ENCODE results near the gene NAT14.
"Not testable (repeated sequence)": the region's sequence is repeated elsewhere in the genome, so short reads cannot be mapped to it uniquely, and the experiment has no call there.

The NAT14 gene

DNA sequence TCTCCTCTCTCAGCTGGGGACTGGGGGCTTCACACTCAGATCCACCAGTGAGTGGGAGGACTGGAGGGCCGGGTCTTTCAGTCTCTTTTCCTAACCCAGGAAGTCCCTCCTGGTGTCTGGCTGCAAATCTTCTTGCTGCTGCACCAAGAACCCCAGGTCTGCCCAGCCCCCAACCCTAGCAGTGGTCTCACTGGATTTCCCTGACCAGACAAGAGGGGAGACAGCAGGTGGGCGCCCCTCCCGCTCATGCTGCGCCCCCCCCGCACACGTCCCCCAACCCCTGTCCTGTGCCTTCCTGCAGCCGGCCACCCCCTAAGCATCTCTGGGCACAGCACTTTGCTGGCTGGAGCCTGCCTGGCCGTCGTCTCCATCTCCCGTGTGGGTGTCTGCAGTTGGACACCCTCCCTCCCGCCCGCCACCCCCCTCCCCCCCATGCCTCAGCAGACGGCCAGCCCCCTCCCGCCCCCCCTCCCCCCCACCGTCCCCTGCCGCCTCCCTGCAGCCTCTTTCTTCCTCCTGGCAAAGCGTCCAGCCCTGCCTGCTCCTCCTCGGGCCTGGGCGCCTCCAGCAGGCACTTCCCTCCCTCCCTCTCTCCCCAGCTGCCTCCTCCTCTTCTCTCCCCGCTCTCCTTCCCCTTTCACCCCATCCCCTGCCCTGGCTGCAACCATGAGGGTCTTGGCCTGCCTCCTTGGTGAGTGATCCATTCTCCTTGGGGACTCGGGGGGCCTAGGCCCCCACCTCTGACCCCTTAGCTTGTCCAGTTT, 3.1 kb downstream of the NAT14 start, which contains the start of gene SSC5D:
Gene SSC5D, plus strand, starts transcription at position 513 of the 764 bp plus-strand sequence. Its CDS starts 154 bp downstream, at position 667.
- no peak for DNase-seq

DNA sequence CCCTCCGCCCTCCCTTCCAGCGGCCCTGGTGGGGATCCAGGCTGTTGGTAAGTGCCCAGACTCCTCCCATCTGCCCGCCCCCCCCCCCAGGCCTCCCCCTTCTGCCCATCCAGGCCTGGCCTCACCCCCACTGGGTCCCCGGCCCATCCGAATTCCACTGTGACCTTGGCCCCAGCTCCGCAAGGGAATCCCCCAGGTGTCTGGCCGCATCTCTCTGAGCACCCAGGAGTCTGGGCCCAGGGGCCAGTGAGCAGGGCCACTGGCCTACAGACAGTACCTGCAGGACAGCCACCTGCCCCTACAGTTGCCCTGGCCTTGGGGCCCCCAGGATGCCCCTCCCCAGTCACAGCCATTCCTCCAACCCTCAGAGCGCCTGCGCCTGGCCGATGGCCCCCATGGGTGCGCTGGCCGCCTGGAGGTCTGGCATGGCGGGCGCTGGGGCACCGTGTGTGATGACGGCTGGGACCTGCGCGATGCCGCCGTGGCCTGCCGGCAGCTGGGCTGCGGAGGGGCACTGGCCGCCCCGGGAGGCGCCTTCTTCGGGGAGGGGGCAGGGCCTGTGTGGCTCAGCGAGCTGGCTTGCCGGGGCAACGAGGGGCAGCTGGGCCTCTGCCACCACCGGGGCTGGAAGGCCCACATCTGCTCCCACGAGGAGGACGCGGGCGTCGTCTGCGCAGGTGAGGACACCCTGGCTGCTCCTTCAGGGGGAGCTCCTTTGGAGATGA, 4.2 kb downstream of the NAT14 start:
- DNase-seq = no peak

DNA sequence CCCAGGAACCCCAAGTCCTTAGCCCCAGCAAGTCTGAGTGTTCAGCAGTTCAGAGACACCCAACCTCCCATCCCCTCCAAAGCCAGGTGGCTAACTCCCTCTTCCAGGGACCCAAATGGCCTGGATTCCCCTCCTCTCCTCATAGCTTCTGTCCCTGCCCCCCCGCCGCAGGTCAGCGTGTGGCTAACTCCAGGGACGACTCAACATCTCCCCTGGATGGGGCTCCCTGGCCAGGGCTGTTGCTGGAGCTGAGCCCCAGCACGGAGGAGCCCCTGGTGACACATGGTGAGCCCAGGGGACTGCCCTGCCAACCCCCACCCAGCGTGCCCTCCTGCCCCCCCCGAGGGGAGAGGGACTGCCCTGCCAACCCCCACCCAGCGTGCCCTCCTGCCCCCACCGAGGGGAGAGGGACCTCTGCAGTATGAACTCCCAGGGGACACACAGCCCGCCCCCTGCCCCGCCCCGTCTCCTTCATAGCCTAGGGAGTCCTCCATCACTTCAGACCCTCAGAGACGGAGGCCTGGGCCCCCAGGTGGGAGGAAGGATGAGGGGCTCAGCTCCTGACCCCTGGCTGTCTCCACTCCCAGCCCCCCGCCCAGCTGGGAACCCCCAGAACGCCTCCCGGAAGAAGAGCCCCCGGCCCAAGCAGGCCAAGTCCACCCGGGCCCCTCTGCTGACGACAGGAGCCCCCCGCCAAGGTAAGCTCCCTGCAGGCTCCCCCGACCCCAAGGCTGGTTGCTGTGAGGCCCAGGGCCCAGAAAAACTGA, 4.9 kb downstream of the NAT14 start:
- no peak for DNase-seq

DNA sequence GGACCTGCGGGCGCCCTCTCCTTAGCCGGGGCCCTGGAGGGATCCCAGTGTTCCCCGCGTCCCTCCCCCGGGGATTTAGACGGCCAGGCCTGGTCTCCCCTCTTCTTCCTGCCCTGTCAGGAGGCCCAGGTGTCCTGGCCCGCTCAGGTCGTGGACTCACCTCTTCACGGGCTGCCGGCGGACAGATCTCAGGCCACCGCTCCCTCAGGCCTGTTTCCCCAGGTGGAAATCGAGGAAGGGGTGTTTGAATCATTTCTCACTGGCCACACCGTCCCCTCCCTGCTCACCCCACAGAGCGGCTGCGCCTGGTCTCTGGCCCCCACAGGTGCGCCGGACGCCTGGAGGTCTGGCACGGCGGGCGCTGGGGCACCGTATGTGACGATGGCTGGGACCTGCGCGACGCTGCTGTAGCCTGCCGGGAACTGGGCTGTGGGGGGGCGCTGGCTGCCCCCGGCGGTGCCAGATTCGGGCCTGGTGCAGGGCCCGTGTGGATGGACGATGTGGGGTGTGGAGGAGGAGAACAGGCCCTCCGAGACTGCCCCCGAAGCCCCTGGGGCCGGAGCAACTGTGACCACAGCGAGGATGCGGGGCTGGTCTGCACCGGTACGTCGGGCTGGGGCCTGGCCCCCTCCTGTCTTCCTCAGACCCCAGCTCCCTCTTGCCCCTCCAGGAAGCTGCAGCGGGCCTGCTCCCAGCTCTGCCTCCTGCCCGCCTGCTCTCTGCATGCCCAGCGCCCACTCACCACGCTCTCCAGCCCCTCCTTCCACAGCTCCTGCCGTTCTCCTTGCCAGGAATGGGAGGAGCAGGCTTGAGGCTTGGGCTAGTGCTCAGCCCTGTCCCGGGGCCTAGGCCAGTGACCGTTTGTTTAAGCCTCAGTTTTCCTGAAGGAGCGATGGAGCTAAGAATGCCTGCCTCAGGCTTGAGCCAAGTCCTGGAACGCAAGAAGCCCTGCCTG, 5.8 kb downstream of the NAT14 start:
- DNase-seq = no peak

DNA sequence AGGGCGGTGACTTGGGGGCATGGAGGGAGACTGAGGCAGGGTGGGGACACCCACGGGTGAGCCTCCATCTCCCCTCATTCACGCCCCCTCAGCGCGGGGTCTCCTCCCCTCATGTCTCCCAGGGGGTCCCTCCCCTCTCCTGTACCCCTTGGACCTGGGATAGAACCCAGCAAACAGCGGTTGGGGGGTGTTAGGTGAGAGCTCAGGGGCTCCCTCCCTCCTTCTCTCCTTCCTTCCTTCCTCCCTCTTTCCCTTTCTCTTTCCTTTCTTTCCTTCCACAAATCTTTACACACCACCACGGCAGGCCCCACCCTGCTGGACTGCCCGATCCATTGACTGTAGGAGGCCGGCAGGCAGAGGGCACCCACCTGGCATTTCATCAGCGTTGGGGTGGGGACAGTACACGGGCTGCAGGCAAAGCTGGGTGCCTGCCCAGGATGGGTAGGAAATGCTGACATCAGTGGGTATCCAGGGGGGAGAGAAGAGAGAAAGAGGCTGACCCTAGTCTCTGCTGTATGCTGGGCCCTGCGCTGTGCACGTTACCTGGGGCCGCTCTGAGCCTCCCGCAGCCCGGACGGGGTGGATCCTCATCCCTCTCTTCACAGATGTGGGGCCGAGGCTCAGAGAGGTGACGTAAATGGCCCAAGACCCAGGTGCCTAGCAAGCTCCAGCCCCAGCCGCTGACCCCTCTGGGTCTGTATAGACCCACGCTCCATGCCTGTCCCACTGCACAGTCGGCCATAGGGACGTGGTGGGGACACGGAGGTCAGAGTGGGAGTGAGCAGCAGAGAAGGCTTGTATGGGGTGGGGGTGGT, 6.8 kb downstream of the NAT14 start:
- DNase-seq = no peak

DNA sequence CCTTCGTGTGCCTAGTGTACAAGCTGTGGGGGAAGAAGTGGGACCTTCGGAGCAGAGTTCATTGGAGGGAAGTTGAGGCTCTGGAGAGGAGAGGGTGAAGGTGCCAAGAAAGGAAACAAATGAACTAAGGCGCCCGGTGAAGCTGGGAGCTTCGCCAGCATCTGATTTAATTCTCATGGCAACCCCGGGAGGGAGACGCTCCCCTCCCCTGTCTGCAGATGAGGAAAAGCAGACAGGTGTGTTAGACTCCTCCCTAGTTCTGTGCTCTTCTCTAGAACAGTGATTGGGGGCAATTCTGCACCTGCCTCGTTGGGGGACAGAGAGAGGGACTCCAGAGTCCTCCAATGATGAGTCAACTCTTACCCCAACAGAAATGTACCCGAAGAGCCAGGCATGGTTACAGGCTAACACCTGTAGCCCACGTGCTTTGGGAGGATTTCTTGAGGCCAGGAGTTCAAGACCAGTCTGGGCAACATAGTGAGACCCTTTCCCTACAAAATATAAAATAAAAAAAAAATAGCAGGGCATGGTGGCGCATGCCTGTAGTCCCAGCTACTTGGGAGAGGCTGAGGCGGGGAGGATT, 7.5 kb downstream of the NAT14 start:
- DNase-seq = no peak

DNA sequence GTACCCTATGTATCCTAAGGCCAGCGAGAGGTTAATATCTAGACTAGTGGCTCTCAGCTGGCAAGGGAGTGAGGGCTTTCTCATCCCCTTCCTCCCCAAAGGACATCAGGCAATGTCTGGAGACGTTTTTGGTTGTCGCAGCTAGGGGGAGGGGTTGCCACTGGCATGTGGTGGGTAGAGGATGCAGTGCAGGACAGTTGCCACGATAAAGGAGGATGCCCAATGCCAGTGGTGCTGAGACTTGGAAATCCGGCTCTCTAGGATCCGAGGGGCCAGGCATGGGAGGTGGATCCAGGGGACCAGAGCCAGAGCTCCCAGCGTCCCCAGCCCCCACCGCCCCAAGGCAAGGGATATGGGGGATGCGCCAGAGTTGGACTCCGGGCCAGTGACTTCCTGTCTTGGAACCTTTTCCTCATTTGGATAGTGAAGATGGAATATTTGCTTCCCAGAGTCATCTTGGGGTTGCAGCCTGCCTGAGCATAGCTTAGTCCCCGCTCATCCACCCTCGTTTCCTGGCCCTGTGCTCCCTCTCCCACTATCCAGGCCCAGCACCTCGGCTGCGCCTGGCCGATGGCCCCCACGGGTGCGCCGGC, 8.2 kb downstream of the NAT14 start:
- no peak for DNase-seq

DNA sequence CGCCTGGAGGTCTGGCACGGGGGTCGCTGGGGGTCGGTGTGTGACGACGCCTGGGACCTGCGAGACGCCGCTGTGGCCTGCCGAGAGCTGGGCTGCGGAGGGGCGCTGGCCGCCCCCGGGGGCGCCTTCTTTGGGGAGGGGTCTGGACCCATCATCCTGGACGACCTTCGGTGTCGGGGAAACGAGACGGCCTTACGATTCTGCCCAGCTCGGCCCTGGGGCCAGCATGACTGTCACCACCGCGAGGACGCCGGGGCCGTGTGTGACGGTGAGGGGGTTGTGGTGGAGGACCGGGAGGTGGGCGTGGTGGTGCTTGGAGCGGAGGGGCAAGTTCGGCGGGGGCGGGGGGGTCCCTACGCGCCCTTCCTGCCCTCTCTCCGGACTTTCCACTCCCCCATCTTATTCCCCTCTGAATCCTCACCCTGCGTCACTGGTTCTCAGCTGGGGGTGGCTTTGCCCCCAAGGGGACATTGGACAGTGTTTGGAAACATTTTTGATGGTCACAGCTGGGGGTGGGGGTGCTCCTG, 8.7 kb downstream of the NAT14 start:
- DNase-seq = no peak

DNA sequence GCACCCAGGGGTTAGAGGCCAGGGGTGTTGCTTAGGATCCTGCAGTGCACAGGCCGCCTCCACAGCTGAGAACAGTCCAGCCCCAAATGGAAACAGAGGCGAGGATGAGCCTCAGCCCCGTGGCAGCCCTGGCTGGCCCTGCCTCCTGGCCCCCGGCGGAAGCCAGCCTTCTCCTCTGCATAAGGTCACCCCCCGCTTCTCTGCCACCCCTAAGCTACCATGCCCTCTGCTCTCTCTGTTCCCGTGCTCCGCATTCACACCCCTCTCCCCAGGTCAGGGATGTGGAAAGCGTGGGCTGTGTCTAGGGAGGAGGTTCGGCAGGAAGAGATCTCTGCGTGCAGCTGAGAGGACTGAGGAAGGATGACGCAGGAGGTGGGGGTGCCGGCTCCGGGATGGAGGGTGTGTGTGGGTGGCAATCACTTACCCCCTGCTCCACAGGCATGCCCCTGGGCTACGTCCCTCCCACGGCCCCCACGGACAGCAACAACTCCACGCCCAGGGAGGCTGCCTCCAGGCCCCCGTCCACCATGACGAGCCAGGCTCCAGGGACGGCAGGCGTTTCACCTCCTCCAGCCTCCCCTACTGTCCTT, 9.3 kb downstream of the NAT14 start:
- DNase-seq = no peak

DNA sequence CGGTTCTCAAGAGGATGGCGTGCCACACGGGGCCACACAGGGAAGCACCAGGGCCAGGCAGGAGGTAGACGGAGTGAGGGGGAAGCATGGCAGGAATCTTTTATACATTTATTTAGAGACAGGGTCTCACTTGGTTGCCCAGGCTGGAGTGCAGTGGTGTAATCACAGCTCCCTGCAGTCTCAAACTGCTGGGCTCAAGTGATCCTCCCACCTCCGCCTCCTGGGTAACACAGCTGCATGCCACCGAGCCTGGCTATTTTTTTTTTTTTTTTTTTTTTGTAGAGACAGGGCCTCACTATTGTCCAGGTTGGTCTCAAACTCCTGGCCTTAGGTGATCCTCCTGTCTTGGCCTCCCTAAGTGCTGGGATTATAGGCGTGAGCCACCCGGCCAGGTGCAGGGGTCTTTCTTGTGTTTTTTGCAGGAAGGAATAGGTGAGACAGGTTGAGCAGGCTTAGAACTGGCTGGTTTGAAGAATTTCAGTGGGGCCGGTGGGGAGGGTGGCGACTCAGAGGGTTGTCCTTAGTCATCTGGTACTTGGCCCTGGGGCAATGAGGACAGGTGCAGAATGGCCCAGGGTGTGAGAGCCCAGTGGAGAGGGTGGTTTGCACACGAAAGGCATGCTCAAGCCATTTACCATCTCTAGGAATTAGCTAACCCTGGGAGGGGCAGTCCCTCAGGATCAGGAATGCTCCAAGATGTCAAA, 10.8 kb downstream of the NAT14 start:
- DNase-seq = no peak

DNA sequence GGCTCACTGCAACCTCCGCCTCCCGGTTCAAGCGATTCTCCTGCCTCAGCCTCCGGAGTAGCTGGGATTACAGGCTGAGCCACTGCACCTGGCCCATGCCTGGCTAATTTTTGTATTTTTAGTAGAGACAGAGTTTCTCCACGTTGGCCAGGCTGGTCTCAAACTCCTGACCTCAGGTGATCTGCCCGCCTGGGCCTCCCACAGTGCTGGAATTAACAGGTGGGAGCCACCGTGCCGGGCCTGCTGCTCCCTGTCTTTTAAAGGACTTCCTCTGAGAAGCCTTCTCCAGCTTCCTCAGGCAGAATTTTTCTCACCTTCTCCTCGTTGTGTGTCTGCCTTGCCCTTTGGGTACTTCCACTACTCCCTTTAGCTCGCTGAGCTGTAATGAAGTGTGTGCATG, 11.8 kb downstream of the NAT14 start:
- DNase-seq = not testable (repeated sequence)

DNA sequence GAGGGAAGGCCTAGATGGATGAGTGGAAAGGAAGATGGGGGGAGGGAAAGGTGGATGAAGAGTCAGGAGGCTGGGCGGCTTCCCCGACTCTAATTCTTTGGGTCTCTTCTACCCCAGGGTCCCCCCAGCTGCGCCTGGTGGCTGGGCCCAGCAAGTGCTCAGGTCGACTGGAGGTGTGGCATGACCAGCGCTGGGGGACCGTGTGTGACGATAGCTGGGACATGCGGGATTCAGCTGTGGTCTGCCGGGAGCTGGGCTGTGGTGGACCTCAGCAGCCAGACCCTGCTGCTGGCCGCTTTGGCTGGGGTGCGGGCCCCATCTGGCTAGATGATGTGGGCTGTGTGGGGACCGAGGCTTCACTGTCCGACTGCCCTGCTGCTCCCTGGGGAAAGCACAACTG, 12.8 kb downstream of the NAT14 start:
- no peak for DNase-seq

DNA sequence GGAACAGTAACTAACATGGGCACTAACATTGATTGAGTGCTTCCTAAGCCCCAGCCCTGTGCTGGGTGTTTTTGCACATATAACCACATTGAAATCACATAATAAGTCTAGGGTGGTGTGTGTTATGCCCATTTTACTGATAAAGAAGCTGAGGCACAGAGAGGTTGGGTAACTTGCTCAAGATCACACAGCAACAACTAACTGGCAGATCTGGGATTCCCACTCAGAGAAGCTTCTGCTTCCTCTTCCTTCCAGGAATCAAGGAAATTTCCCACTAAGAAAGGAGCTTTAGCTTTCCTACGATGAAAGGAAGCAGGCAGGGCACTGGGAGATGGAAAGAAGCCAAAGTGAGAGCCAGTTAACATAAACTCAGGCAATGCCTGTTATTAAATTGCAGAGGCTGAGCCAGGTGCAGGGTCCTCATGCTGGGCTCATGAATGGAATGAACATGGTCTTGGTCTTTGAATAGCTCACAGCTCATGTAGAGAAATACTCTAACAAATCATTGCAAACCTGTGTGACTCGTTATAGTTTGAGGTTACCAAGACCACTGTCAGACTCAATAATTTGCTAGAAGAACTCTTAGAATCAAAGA, 13.4 kb downstream of the NAT14 start:
- DNase-seq = no peak

DNA sequence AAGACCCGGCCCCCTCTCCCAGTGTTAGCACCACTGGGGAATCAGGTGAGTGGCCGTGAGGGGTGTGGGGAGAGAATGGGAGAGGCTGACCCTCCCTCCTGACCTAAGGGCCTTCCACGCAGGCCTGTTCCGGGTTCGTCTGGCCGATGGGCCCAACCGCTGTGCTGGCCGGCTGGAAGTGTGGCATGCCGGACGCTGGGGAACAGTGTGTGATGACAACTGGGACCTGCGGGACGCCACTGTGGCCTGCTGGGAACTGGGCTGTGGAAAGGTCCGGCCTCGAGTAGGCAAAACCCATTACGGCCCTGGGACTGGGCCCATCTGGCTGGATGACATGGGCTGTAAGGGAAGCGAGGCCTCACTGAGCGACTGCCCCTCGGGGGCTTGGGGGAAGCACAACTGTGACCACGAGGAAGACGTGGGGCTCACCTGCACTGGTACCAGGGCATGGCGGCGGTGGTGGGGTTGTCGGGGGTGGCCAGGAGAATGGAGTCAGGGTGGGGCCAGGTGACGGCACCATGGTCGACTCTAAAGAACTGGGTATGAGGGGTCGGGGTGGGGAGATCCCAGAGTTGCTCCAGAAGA, 15.5 kb downstream of the NAT14 start:
- no peak for DNase-seq

DNA sequence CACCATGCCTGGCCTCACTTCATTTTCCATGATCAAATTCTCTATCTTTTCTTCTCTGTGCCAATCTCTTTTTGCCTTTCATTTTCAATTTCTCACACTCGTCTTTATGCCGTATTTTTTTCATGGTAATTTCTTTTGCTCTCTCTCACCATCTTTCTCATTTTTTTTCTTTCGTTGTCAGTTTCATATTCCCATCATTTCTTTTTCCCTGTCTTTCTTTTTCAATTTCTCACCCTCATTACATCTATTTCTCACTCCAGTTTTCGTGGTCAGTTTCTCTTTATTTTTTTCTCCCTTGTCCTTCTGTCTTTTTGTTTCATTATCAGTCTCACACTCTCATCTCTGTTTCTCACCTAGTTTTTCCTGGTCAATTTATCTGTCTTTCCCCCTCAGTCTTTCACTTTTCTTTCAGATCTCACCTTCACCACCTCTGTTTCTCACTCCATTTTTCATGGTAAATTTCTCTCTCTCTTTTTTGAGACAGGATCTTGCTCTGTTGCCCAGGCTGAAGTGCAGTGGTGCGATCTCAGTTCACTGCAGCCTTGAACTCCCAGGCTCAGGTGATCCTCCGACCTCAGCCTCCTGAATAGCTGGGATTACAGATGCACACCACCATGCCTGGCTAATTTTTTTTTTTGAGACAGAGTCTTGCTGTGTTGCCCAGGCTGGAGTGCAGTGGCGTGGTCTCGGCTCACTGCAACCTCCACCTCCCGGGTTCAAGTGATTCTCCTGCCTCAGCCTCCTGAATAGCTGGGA, 17.4 kb downstream of the NAT14 start:
- DNase-seq = no peak

DNA sequence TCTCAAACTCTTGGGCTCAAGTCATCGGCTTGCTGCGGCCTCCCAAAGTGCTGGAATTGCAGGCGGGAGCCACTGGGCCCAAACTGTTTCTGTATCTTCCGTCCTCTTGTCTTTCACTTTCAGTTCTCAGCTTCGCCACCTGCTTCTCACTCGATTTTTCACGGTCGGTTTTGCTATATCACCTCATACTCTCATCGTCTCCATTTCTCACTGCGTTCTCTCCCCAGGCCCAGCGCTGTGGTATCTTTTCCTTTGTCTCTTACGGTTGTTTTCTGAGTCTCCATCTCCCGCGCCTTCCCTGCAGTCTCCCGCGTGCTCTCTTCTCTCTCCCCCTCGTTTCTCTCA, 18.1 kb downstream of the NAT14 start:
- no peak for DNase-seq

DNA sequence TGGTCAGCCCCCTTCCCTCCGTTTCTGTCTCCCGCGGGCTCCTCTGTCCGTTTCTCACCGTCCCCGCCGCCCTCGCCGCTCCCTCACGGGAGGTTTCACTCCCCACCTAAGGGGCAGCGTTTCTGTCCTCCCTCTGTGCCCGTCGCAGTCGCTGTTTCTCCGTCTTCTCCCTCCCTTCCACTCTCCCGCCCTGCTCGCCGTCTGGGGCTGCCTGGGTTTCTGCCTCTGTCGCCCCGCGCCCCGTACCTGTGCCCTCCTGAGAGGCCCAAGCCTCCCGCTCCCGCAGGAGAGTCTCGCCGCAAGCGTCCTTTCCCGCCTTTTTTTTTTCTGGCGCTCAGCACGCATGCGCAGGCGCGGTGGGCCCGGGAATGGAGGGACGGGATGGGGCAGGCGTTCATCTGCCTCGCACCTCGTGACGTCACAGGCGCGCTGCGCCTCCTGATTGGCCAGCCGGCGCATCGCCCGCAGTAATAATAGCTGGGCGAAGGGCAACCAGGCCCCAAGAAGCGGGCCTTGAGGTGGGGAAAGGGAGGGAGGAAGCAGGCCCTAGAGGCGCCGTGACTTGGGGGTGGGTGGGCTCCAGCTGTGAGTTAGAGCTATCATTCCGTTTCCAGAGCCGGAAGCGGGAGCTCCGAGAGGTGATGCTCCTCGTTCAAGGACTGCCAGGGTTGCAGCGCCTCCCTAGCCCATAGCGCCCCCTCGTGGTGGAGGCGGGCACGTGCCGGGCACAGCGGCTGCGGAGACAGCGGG, 18.7 kb downstream of the NAT14 start:
- DNase-seq = peak; percentile 92 to 93
